Measurements from ENCODE around the gene NME1.

NME1 gene

GRCh38 chr17:51121620-51122472 is 31.5 kb upstream of the NME1 start:
- no peak; the same call in 1 of the 2 replicates for TF ChIP-seq CEBPB (IDR thresholded peaks at IDR 0.05)
- peak; percentile 92 for TF ChIP-seq MAX (IDR thresholded peaks at IDR 0.05)
- TF ChIP-seq ZBTB7A (IDR thresholded peaks at IDR 0.05; ENCODE audit: low read depth), result no peak
- TF ChIP-seq TEAD4 (IDR thresholded peaks at IDR 0.05), result no peak
- TF ChIP-seq FOXM1 (IDR thresholded peaks at IDR 0.05; ENCODE audit: borderline replicate concordance, low read depth), result no peak
- TF ChIP-seq TAF1 (IDR thresholded peaks at IDR 0.05; ENCODE audit: low read depth), result peak; percentile 46; the same call in 1 of the 2 replicates
- TF ChIP-seq USF1 (IDR thresholded peaks at IDR 0.05), result peak; percentile 96
- peak; percentile 98 for TF ChIP-seq EGR1 (IDR thresholded peaks at IDR 0.05)
- TF ChIP-seq EP300 (IDR thresholded peaks at IDR 0.05; ENCODE audit: borderline replicate concordance), result no peak

GRCh38 chr17:51124640-51125503 is 28.5 kb upstream of the NME1 start:
- TF ChIP-seq TAF1 (IDR thresholded peaks at IDR 0.05; ENCODE audit: low read depth), result no peak
- no peak for TF ChIP-seq TCF12 (IDR thresholded peaks at IDR 0.05; ENCODE audit: low read depth)
- TF ChIP-seq TEAD4 (IDR thresholded peaks at IDR 0.05), result no peak
- TF ChIP-seq NFIC (IDR thresholded peaks at IDR 0.05), result no peak
- no peak for TF ChIP-seq YY1 (IDR thresholded peaks at IDR 0.05; ENCODE audit: low read depth)
- no peak for TF ChIP-seq EP300 (IDR thresholded peaks at IDR 0.05; ENCODE audit: borderline replicate concordance)
- TF ChIP-seq MAX (IDR thresholded peaks at IDR 0.05), result no peak
- TF ChIP-seq REST (IDR thresholded peaks at IDR 0.05; ENCODE audit: low read depth), result no peak
- TF ChIP-seq CEBPB (IDR thresholded peaks at IDR 0.05), result no peak
- TF ChIP-seq ZBTB7A (IDR thresholded peaks at IDR 0.05; ENCODE audit: low read depth), result no peak
- no peak for TF ChIP-seq CREB1 (IDR thresholded peaks at IDR 0.05; ENCODE audit: low read depth)
- TF ChIP-seq FOXM1 (IDR thresholded peaks at IDR 0.05; ENCODE audit: borderline replicate concordance, low read depth), result no peak
- no peak for TF ChIP-seq USF1 (IDR thresholded peaks at IDR 0.05)
- no peak for TF ChIP-seq EGR1 (IDR thresholded peaks at IDR 0.05)
- no peak for TF ChIP-seq RAD21 (IDR thresholded peaks at IDR 0.05; ENCODE audit: low read depth)

- no peak for TF ChIP-seq TEAD4 (IDR thresholded peaks at IDR 0.05)
- TF ChIP-seq NFIC (IDR thresholded peaks at IDR 0.05), result no peak
- TF ChIP-seq MAX (IDR thresholded peaks at IDR 0.05), result no peak
- TF ChIP-seq RAD21 (IDR thresholded peaks at IDR 0.05; ENCODE audit: low read depth), result no peak
- no peak for TF ChIP-seq YY1 (IDR thresholded peaks at IDR 0.05; ENCODE audit: low read depth)
- no peak for TF ChIP-seq ZBTB7A (IDR thresholded peaks at IDR 0.05; ENCODE audit: low read depth)
- TF ChIP-seq REST (IDR thresholded peaks at IDR 0.05; ENCODE audit: low read depth), result no peak
- no peak for TF ChIP-seq TCF12 (IDR thresholded peaks at IDR 0.05; ENCODE audit: low read depth)
- no peak for TF ChIP-seq FOXM1 (IDR thresholded peaks at IDR 0.05; ENCODE audit: borderline replicate concordance, low read depth)
- TF ChIP-seq EGR1 (IDR thresholded peaks at IDR 0.05), result no peak
- no peak for TF ChIP-seq CEBPB (IDR thresholded peaks at IDR 0.05)
- no peak for TF ChIP-seq CREB1 (IDR thresholded peaks at IDR 0.05; ENCODE audit: low read depth)
- no peak for TF ChIP-seq EP300 (IDR thresholded peaks at IDR 0.05; ENCODE audit: borderline replicate concordance)
- TF ChIP-seq TAF1 (IDR thresholded peaks at IDR 0.05; ENCODE audit: low read depth), result no peak
- TF ChIP-seq USF1 (IDR thresholded peaks at IDR 0.05), result no peak
Observed at GRCh38 chr17:51128076-51128475, 25.3 kb upstream of the NME1 start.

- TF ChIP-seq MAX (IDR thresholded peaks at IDR 0.05), result no peak
- no peak for TF ChIP-seq CEBPB (IDR thresholded peaks at IDR 0.05)
- TF ChIP-seq USF1 (IDR thresholded peaks at IDR 0.05), result no peak
- no peak for TF ChIP-seq YY1 (IDR thresholded peaks at IDR 0.05; ENCODE audit: low read depth)
- TF ChIP-seq FOXM1 (IDR thresholded peaks at IDR 0.05; ENCODE audit: borderline replicate concordance, low read depth), result no peak
- TF ChIP-seq TAF1 (IDR thresholded peaks at IDR 0.05; ENCODE audit: low read depth), result no peak
Observed at GRCh38 chr17:51132964-51133319, 20.4 kb upstream of the NME1 start.
